Lower leg skin (tissue), 3 donors: ENCODE measurements around the gene RHCE.

Experiments used
- POLR2A ChIP-seq, 2 donors: fragments of 450-650 bp; IDR thresholded peaks; one replicate each; pipeline ENCODE4 v1.6.1; 2016 to 2017; ENCODE audit warnings: antibody characterized with exemption in 2 of 2, mild to moderate bottlenecking in 1 of 2, moderate library complexity in 1 of 2
- TF ChIP-seq, protein P1 (sequence below), 3 donors: fragments of 450-650 bp; IDR thresholded peaks; one replicate each; pipeline ENCODE4 v1.5.1; 2016; ENCODE audit warnings: antibody characterized with exemption in 3 of 3, mild to moderate bottlenecking in 3 of 3, moderate library complexity in 2 of 3

DNA sequence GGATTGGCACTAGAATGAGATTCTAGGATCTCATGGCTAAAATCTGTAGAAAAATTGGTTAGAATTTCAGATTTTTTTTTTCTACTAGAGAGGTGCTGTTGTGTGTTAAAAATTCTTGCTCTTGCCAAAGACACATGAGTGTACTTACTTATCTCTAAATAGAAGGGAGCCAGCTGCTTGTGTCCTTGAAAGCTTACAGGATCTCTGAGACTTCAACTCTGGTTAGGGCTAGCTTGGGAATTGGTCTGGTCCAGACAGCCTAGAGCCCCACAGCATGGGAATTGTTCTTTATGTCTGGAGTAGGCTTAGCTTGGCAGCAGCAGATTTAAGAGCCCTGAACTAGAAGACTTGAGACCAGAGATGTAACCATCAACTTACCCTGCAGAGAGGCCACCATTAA lies 47.4 kb upstream of the RHCE start:
- TF ChIP-seq, protein P1, sequence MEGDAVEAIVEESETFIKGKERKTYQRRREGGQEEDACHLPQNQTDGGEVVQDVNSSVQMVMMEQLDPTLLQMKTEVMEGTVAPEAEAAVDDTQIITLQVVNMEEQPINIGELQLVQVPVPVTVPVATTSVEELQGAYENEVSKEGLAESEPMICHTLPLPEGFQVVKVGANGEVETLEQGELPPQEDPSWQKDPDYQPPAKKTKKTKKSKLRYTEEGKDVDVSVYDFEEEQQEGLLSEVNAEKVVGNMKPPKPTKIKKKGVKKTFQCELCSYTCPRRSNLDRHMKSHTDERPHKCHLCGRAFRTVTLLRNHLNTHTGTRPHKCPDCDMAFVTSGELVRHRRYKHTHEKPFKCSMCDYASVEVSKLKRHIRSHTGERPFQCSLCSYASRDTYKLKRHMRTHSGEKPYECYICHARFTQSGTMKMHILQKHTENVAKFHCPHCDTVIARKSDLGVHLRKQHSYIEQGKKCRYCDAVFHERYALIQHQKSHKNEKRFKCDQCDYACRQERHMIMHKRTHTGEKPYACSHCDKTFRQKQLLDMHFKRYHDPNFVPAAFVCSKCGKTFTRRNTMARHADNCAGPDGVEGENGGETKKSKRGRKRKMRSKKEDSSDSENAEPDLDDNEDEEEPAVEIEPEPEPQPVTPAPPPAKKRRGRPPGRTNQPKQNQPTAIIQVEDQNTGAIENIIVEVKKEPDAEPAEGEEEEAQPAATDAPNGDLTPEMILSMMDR (IDR thresholded peaks at IDR 0.05): no peak
- no peak for TF ChIP-seq POLR2A (IDR thresholded peaks at IDR 0.05)
